HepG2 (cell line): ENCODE measurements around the gene PYDC2. TPM values are rescaled to one million over a fixed set of nuclear protein-coding genes. Genes with fewer than 3 reads are reported as not detected.

ENCODE experiments used
- ATAC-seq: fragments of 200-7000 bp; cut with Tn5 transposase; 3 replicates; pipeline ENCODE4 v1.9.1; 2020; ENCODE audit warnings: mild to moderate bottlenecking, moderate library complexity
- BruUV-seq: library from RNA; stranded (reverse); fragments of 400-500 nt; replicated peaks from 2 replicates; lab custom pipeline; 2021; lab: Mats Ljungman, UMichigan
- CTCF ChIA-PET: fragments of 300-600 bp; formaldehyde crosslinking; extraction: SDS; loops from one replicate; lab custom pipeline; 2021; ENCODE audit warnings: low total read pairs, inconsistent platforms, low intra/inter-chr PET ratio; lab: Yijun Ruan, JAX
- POLR2A ChIA-PET: fragments of 350-600 bp; sonication (Branson Sonifier 250); formaldehyde crosslinking; loops from one replicate; lab custom pipeline; 2020; ENCODE audit warnings: antibody characterized with exemption, inconsistent platforms; lab: Yijun Ruan, JAX
- DNase-seq: peaks from one replicate; pipeline ENCODE4 v3.0.0-alpha.2; 2015; ENCODE audit warnings: low spot score
- FAIRE-seq: peaks from 3 replicates; lab custom pipeline; 2011; peaks lifted over from hg19 to GRCh38; lab: Jason Lieb, UNC
- H2AFZ ChIP-seq: one replicate; pipeline ENCODE4 v1.6.1; 2011; ENCODE audit warnings: low read length, inconsistent platforms
- H3K27ac ChIP-seq: fragments of 300-600 bp; 3 replicates; pipeline ENCODE4 v1.8.0; 2011; ENCODE audit warnings: mixed run types, mild to moderate bottlenecking, mixed read lengths, low read length, inconsistent platforms; ENCODE audit not compliant: insufficient read depth; ENCODE audit errors: extremely low read length
- H3K27me3 ChIP-seq, 2 experiments: fragments of 200-600 bp in 1 of 2; 2 replicates in 1 of 2; 3 replicates in 1 of 2; pipeline versions ENCODE4 v1.6.0 to v1.8.0; 2011; ENCODE audit warnings: low read length in 2 of 2, mild to moderate bottlenecking in 2 of 2, moderate library complexity in 2 of 2, inconsistent platforms in 1 of 2; ENCODE audit not compliant: insufficient read depth in 2 of 2, control insufficient read depth in 1 of 2
- H3K36me3 ChIP-seq, 2 experiments: fragments of 200-600 bp in 1 of 2; replicated peaks in 1 of 2; 2 replicates in 1 of 2; 3 replicates in 1 of 2; pipeline versions ENCODE4 v1.5.1 to v1.8.0; 2011; ENCODE audit warnings: low read length in 2 of 2, inconsistent platforms in 1 of 2; ENCODE audit not compliant: insufficient read depth in 2 of 2, control insufficient read depth in 1 of 2
- H3K4me1 ChIP-seq: 2 replicates; pipeline ENCODE4 v1.5.1; 2012; ENCODE audit warnings: low read length, inconsistent platforms; ENCODE audit not compliant: insufficient read depth
- H3K4me2 ChIP-seq: 2 replicates; pipeline ENCODE4 v1.6.0; 2011; ENCODE audit warnings: low read depth, low read length, inconsistent platforms
- H3K4me3 ChIP-seq, 3 experiments: fragments of 200-600 bp in 1 of 3; sonication (generic), shearing (Covaris generic) in 1 of 3; replicated peaks in 1 of 3; 2 replicates each; pipeline ENCODE4 v1.5.1; 2011 to 2016; ENCODE audit warnings: low read length in 3 of 3, inconsistent platforms in 2 of 3, low read depth in 2 of 3, mild to moderate bottlenecking in 2 of 3, control low read depth in 1 of 3, mixed read lengths in 1 of 3; ENCODE audit not compliant: insufficient read depth in 1 of 3
- H3K79me2 ChIP-seq: one replicate; pipeline ENCODE4 v1.6.1; 2011; ENCODE audit warnings: low read length, inconsistent platforms; ENCODE audit not compliant: insufficient read depth
- H3K9ac ChIP-seq: 2 replicates; pipeline ENCODE4 v1.6.0; 2011; ENCODE audit warnings: mild to moderate bottlenecking, low read depth, low read length, inconsistent platforms; ENCODE audit not compliant: insufficient read depth
- H3K9me3 ChIP-seq: 2 replicates; pipeline ENCODE4 v1.5.1; 2012; ENCODE audit warnings: mild to moderate bottlenecking, low read length
- H4K20me1 ChIP-seq: 2 replicates; pipeline ENCODE4 v1.6.0; 2011; ENCODE audit warnings: inconsistent platforms, mild to moderate bottlenecking, low read length, moderate library complexity; ENCODE audit not compliant: insufficient read depth
- ARID2 ChIP-seq: sonication (generic); formaldehyde crosslinking; IDR thresholded peaks from 2 replicates; pipeline ENCODE4 v1.8.1; 2022; ENCODE audit warnings: mild to moderate bottlenecking, missing genetic modification reagents, borderline replicate concordance
- DR1 ChIP-seq: sonication (generic); formaldehyde crosslinking; IDR thresholded peaks from 2 replicates; pipeline ENCODE4 v1.8.0; 2021; ENCODE audit warnings: mild to moderate bottlenecking, missing genetic modification reagents, inconsistent platforms
- EHMT2 ChIP-seq: fragments of 200-600 bp; sonication (generic); IDR thresholded peaks from 2 replicates; pipeline ENCODE4 v1.7.0; 2017; ENCODE audit warnings: antibody characterized with exemption, low read depth, low read length, borderline replicate concordance
- GFI1 ChIP-seq: sonication (generic); formaldehyde crosslinking; IDR thresholded peaks from 2 replicates; pipeline ENCODE4 v1.5.0; 2020; ENCODE audit warnings: missing genetic modification reagents, mild to moderate bottlenecking, borderline replicate concordance
- IRF1 ChIP-seq: sonication (generic); formaldehyde crosslinking; IDR thresholded peaks from 2 replicates; pipeline ENCODE4 v1.4.0; 2020; ENCODE audit warnings: low read depth, mild to moderate bottlenecking, missing genetic modification reagents
- MED8 ChIP-seq: sonication (generic); formaldehyde crosslinking; IDR thresholded peaks from 2 replicates; pipeline ENCODE4 v1.8.1; 2023; ENCODE audit warnings: mild to moderate bottlenecking, missing genetic modification reagents; ENCODE audit not compliant: insufficient replicate concordance
- MXD4 ChIP-seq: IDR thresholded peaks from 2 replicates; pipeline ENCODE4 v1.6.1; 2016; ENCODE audit warnings: mild to moderate bottlenecking, missing biosample characterization, missing genetic modification reagents
- MYC ChIP-seq: sonication (generic); formaldehyde crosslinking; IDR thresholded peaks from 2 replicates; pipeline ENCODE4 v1.9.0; 2021; ENCODE audit warnings: missing genetic modification reagents, borderline replicate concordance
- RFX1 ChIP-seq: fragments of 450-650 bp; IDR thresholded peaks from 2 replicates; pipeline ENCODE4 v1.6.1; 2017
- TEAD3 ChIP-seq: optimal IDR thresholded peaks from 2 replicates; pipeline ENCODE3; 2016; ENCODE audit warnings: borderline replicate concordance
- THAP8 ChIP-seq: sonication (generic); formaldehyde crosslinking; IDR thresholded peaks from 2 replicates; pipeline ENCODE4 v1.5.1; 2020; ENCODE audit warnings: missing genetic modification reagents, mild to moderate bottlenecking, borderline replicate concordance
- ZFP91 ChIP-seq: sonication (generic); formaldehyde crosslinking; IDR thresholded peaks from 2 replicates; pipeline ENCODE4 v1.9.0; 2022; ENCODE audit warnings: missing genetic modification reagents, mild to moderate bottlenecking, borderline replicate concordance
- ZNF274 ChIP-seq: sonication (generic); formaldehyde crosslinking; IDR thresholded peaks from 2 replicates; pipeline ENCODE4 v1.5.1; 2020; ENCODE audit warnings: mild to moderate bottlenecking, missing genetic modification reagents
- ZNF432 ChIP-seq: sonication (generic); formaldehyde crosslinking; IDR thresholded peaks from 2 replicates; pipeline ENCODE4 v1.5.0; 2020; ENCODE audit warnings: missing genetic modification reagents, mild to moderate bottlenecking, borderline replicate concordance
- ZNF530 ChIP-seq: sonication (generic); formaldehyde crosslinking; IDR thresholded peaks from 2 replicates; pipeline ENCODE4 v1.5.0; 2020; ENCODE audit warnings: low read depth, mild to moderate bottlenecking, missing genetic modification reagents
- ZNF770 ChIP-seq: sonication (generic); formaldehyde crosslinking; IDR thresholded peaks from 2 replicates; pipeline ENCODE4 v1.5.0; 2020; ENCODE audit warnings: mild to moderate bottlenecking, missing genetic modification reagents
- ZNF782 ChIP-seq: sonication (generic); formaldehyde crosslinking; IDR thresholded peaks from 2 replicates; pipeline ENCODE4 v1.4.0; 2020; ENCODE audit warnings: missing genetic modification reagents, mild to moderate bottlenecking, borderline replicate concordance
- WGBS: methylation state at CpG from one replicate; pipeline ENCODE4 v1.1.6; 2017; ENCODE audit warnings: low lambda C conversion rate; 5-methylcytosine and 5-hydroxymethylcytosine counted together
- in situ Hi-C: cut with HindIII; loops from 2 replicates; pipeline ENCODE4 v1.10.0; 2017; ENCODE audit warnings: low pct_unique_long_range_greater_than_20kb; ENCODE audit not compliant: extremely low pct_ligation_motif_present
- intact Hi-C: fragments of 100-400 bp; cut with micrococcal nuclease; formaldehyde crosslinking; loops from one replicate; pipeline ENCODE4 v1.10.0; 2022; ENCODE audit not compliant: unreplicated experiment
- polyA plus RNA-seq, 8 experiments: library from polyadenylated mRNA; depleted of rRNA in 3 of 8; stranded (reverse) in 7 of 8; unstranded in 1 of 8; fragments of >200 nt; fragmentation: Illumina TruSeq in 4 of 8; extraction: Trizol in 4 of 8; gene quantifications; 2 replicates each; pipeline versions ENCODE4 v1.2.1 to v1.2.3, GENCODE V29; 2011 to 2016; ENCODE audit warnings: low read depth in 4 of 8, missing spikeins in 1 of 8, mixed read lengths in 1 of 8; ENCODE audit not compliant: insufficient read depth in 1 of 8
- total RNA-seq, 5 experiments: library from RNA; depleted of rRNA; stranded (reverse); fragments of >200 nt; fragmentation: Illumina TruSeq; extraction: Trizol; gene quantifications; 2 replicates each; pipeline ENCODE4 v1.2.3, GENCODE V29; 2016; ENCODE audit warnings: low read depth in 1 of 5
- TF ChIP-seq, protein P1 (sequence below): IDR thresholded peaks from 2 replicates; pipeline ENCODE4 v1.6.1; 2016; ENCODE audit warnings: control low read depth

Gene PYDC2
- total and polyA plus RNA-seq, 2 of the 13 experiments (the other 11 are each of a cell fraction or from before 2014, with no cell fraction given), result not detected

DNA sequence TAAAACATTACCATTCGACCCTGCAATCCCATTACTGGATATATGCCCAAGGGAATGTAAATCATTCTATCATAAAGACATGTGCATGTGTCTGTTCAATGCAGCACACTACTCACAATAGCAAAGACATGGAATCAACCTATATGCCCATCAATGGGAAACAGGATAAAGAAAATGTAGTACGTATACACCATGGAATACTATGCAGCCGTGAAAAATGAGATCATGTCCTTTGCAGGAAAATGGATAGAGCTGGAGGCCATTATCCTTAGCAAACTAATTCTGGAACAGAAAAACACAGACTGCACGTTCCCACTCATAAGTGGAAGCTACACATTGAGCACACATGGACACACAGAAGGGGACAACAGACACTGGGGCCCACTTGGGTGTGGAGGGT, 20.4 kb upstream of the PYDC2 start:
- no TSS peak for BruUV-seq
- 30% methylated on average over 4 of the region's 4 CpGs for WGBS
- FAIRE-seq, result no peak

GRCh38 chr3:191441687-191442086, 19.3 kb upstream of the PYDC2 start:
- ChIA-PET POLR2A (no interaction called here), CTCF (no interaction called here)
- FAIRE-seq, result no peak
- no peak for TF ChIP-seq TEAD3 (CRISPR knock-in tag)
- TF ChIP-seq, protein P1, sequence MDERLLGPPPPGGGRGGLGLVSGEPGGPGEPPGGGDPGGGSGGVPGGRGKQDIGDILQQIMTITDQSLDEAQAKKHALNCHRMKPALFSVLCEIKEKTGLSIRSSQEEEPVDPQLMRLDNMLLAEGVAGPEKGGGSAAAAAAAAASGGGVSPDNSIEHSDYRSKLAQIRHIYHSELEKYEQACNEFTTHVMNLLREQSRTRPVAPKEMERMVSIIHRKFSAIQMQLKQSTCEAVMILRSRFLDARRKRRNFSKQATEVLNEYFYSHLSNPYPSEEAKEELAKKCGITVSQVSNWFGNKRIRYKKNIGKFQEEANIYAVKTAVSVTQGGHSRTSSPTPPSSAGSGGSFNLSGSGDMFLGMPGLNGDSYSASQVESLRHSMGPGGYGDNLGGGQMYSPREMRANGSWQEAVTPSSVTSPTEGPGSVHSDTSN (CRISPR knock-in tag), result no peak
- TF ChIP-seq ZFP91 (CRISPR knock-in tag), result no peak
- TF ChIP-seq EHMT2, result no peak
- TF ChIP-seq RFX1, result no peak
- no peak for TF ChIP-seq THAP8
- TF ChIP-seq ZNF770 (CRISPR knock-in tag), result no peak

More for the DNA sequence above, 20.4 kb upstream of the PYDC2 start:
- no peaks in the 10 kb centered on the region for H4K20me1 ChIP-seq
- H3K27ac ChIP-seq, result no peak overlapping the region
- in situ Hi-C loops (no loop called here), intact Hi-C loops (no loop called here)
- H3K9me3 ChIP-seq, result no peaks in the 10 kb centered on the region
- ChIA-PET CTCF (no interaction called here), POLR2A (no interaction called here)
- H3K4me3 ChIP-seq, result no peak overlapping the region
- H2AFZ ChIP-seq, result no peak overlapping the region
- no peak for TF ChIP-seq ZNF782 (CRISPR knock-in tag)
- TF ChIP-seq MED8 (CRISPR knock-in tag), result no peak
- no peak for TF ChIP-seq ARID2 (CRISPR knock-in tag)
- no peak for TF ChIP-seq ZNF530 (CRISPR knock-in tag)
- no peak for TF ChIP-seq DR1
- TF ChIP-seq ZNF274, result no peak
- no peak for TF ChIP-seq ZNF432 (CRISPR knock-in tag)
- TF ChIP-seq GFI1 (CRISPR knock-in tag), result no peak
- no peak for TF ChIP-seq MXD4 (CRISPR knock-in tag)
- TF ChIP-seq IRF1 (CRISPR knock-in tag), result no peak
- TF ChIP-seq MYC (CRISPR knock-in tag), result no peak
- H3K9ac ChIP-seq, result no peak overlapping the region
- H3K4me1 ChIP-seq, result no peaks in the 10 kb centered on the region
- ATAC-seq, result no peak
- H3K36me3 ChIP-seq, result no peaks in the 10 kb centered on the region
- no peaks in the 10 kb centered on the region; a peak in 1 of 5 replicates for H3K27me3 ChIP-seq
- H3K79me2 ChIP-seq, result no peaks in the 10 kb centered on the region
- DNase-seq, result no peak
- H3K4me2 ChIP-seq, result no peak overlapping the region

More at GRCh38 chr3:191441687-191442086, 19.3 kb upstream of the PYDC2 start:
- no peaks in the 10 kb centered on the region for H3K79me2 ChIP-seq
- H3K36me3 ChIP-seq, result no peaks in the 10 kb centered on the region
- no TSS peak for BruUV-seq
- no peaks in the 10 kb centered on the region; a peak in 1 of 5 replicates for H3K27me3 ChIP-seq
- ATAC-seq, result no peak
- H3K4me2 ChIP-seq, result no peak overlapping the region
- WGBS, result 0% methylated on average over 2 of the region's 2 CpGs
- H2AFZ ChIP-seq, result no peak overlapping the region
- intact Hi-C loops, result no loop called here
- H3K4me1 ChIP-seq, result no peaks in the 10 kb centered on the region
- no peak for DNase-seq
- in situ Hi-C loops, result no loop called here
- no peak overlapping the region for H3K27ac ChIP-seq
- no peak overlapping the region for H3K9ac ChIP-seq
- no peak overlapping the region for H3K4me3 ChIP-seq
- H3K9me3 ChIP-seq, result no peaks in the 10 kb centered on the region
- H4K20me1 ChIP-seq, result no peaks in the 10 kb centered on the region
